NCI-H774 (cell line): ENCODE data around the gene OR2M4.
"Not testable (repeated sequence)": the region's sequence is repeated elsewhere in the genome, so short reads cannot be mapped to it uniquely, and the experiment has no call there.

Experiments
- DNase-seq: peaks from one replicate; lab custom pipeline; 2025; lab: John Stamatoyannopoulos, UW

OR2M4 gene

GRCh38 chr1:248231117-248231516, at the start of gene OR2M4:
Gene OR2M4, plus strand, starts transcription at chr1:248231417. Its CDS starts 7,512 bp downstream, at chr1:248238929.
- DNase-seq = no peak

GRCh38 chr1:248183996-248184395, 47.2 kb upstream of the OR2M4 start:
- no peak for DNase-seq

- no peak for DNase-seq
Measured at GRCh38 chr1:248187363-248187762, 43.9 kb upstream of the OR2M4 start.

GRCh38 chr1:248189026-248189425, 42.2 kb upstream of the OR2M4 start:
- no peak for DNase-seq

GRCh38 chr1:248194117-248194516, 37.1 kb upstream of the OR2M4 start:
- no peak for DNase-seq

- no peak for DNase-seq
Measured at GRCh38 chr1:248196965-248197364, 34.3 kb upstream of the OR2M4 start, which contains the start of gene OR2M3. Gene OR2M3, plus strand, starts transcription at chr1:248197265. Its CDS starts 5,803 bp downstream, at chr1:248203068.

GRCh38 chr1:248215880-248216279, 15.3 kb upstream of the OR2M4 start:
- no peak for DNase-seq

- no peak for DNase-seq
Measured at GRCh38 chr1:248225537-248225936, 5.7 kb upstream of the OR2M4 start.

GRCh38 chr1:248229360-248229908, 1.8 kb upstream of the OR2M4 start:
- DNase-seq = no peak

- DNase-seq = no peak
Measured at GRCh38 chr1:248239478-248239877, 8.3 kb downstream of the OR2M4 start.

GRCh38 chr1:248243204-248243603, 12.0 kb downstream of the OR2M4 start:
- peak; percentile 74 for DNase-seq

GRCh38 chr1:248259309-248259708, 28.1 kb downstream of the OR2M4 start:
- not testable (repeated sequence) for DNase-seq

- no peak for DNase-seq
Measured at GRCh38 chr1:248268178-248268577, 37.0 kb downstream of the OR2M4 start.

- DNase-seq = not testable (repeated sequence)
Measured at GRCh38 chr1:248273225-248273624, 42.0 kb downstream of the OR2M4 start.

GRCh38 chr1:248277876-248278275, 46.7 kb downstream of the OR2M4 start, which contains the start of gene OR2T33:
Gene OR2T33, minus strand, starts transcription at chr1:248277976. Its CDS starts 4,162 bp downstream, at chr1:248273814.
- DNase-seq = no peak

GRCh38 chr1:248288391-248288790, 57.2 kb downstream of the OR2M4 start:
- DNase-seq = no peak
